Stimulated activated CD8-positive, alpha-beta memory T cell treated with anti-CD3 and anti-CD28 coated beads, Interleukin-4, amount 100 ng/mL, for 4 hours (primary cell): ENCODE data around the gene FOSL2.

Source experiments
- DNase-seq, 2 donors: peaks; one replicate each; pipeline ENCODE4 v3.0.0-alpha.2; 2020; ENCODE audit warnings: low read depth in 2 of 2, low spot score in 1 of 2

FOSL2 gene

GRCh38 chr2:28447943-28448792 is 55.5 kb downstream of the FOSL2 start:
- DNase-seq, result no peak

DNA sequence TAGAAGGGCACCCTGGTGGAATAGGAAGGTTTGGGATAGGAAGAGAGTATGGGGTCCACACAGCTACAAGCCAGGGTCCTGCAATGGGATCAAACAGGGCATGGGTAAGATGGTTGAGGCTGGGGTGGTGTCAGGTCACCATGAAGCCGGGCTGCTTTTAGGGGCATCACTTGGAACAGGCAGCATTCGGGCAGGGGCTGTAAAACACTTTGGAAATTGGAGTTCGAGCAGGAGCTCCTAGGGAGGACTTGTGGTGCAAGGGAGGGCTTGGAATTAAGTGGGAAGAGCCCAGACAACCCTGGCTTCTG is 56.1 kb downstream of the FOSL2 start:
- no peak for DNase-seq

DNA sequence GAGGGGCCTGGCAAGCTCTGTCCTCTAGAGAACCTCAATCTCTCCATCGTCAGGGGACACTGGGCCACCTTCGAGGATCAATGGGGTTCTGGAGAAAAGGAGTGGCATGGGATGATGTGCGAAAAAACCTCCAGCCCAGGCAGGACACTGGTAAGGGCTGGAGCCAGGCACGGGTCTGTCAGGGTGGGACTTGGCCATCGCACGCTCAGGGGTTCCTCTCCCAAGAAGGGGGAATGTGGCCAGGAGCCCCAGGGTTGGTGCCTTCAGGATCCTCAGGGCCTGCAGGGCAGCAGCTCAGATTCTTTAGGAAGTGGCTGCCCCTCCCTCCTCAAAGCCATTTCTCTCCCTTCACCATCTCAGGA is 56.4 kb downstream of the FOSL2 start:
- no peak for DNase-seq

DNA sequence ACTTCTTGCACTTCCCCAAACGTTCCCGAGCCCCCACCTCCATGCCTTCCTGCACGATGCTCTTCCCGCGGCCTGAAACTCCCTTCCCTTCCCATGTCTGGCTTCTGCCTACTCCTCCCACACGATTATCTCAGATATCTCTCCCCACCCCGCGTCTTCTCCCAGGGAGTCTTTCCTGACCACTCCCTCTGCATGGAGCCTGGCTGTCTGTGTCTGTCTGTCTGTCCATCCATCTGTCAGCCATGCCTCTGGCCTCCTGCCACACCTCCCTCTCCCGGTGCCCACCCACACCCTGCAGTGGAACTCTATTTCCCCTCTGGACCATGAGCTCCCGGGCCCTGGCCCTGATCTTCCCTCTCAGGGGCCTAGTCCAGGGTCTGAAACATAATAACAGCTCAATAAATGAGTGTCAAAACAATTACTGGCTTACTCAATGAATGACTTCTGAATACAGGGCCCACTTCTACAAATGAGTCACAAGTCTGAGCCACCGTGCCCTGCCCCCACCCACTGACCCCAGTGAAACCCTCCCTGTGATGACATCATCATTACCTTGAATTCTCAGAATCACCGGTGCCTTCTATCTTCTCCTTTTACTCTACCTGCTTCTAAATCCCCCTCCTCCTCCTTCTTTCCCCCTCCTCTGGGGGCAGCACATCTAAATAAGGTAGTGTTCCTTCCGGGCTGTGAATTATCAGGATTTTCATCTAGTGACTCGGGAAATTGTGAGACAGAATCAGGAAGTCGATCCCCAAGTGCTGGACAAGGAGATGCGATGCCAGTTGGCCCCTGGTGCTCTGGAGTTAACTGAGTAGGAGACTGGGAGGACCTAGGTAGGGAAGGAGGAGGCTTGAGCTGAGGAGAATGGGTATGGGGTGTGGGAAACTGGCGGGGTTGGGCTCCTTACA is 57.1 kb downstream of the FOSL2 start:
- DNase-seq, result peak; percentile 47 to 70

- DNase-seq, result no peak
These were observed 58.4 kb downstream of the FOSL2 start for GRCh38 chr2:28450901-28451565.

- DNase-seq, result no peak
These were observed 59.3 kb downstream of the FOSL2 start for GRCh38 chr2:28451793-28452533.

DNA sequence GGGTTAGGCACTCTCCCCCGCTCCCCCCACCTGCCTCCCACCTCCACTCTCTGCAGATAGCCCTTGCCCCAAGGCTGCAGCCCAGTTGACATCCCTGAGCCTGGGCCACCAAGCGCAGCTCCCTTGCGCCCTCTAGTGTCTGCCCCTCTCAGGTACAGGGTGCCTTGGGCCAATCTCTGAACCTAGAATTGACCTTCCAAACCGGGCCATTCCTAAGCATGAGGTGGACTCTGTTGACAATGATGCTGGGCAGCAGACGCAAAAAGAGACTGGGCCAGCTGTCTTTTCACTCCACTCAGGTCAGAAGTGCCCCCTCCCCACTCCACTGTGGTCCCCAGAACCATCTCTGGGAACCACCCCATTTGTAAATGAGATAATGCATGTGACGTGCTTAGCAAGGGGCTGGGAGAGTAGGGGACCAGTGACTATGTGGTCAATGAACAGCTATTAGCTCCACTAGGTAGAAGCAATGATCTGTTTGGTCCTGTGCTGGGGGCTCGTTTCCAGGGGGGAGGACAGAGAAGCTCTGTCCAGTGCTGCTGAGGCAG is 60.0 kb downstream of the FOSL2 start:
- DNase-seq, result peak; percentile 50 to 78

- no peak for DNase-seq
These were observed 60.7 kb downstream of the FOSL2 start for GRCh38 chr2:28453396-28453795.

- DNase-seq, result no peak
These were observed 61.6 kb downstream of the FOSL2 start for GRCh38 chr2:28454016-28454930.

GRCh38 chr2:28457237-28457636 is 64.6 kb downstream of the FOSL2 start:
- no peak for DNase-seq

GRCh38 chr2:28461056-28461455 is 68.4 kb downstream of the FOSL2 start:
- no peak for DNase-seq

DNA sequence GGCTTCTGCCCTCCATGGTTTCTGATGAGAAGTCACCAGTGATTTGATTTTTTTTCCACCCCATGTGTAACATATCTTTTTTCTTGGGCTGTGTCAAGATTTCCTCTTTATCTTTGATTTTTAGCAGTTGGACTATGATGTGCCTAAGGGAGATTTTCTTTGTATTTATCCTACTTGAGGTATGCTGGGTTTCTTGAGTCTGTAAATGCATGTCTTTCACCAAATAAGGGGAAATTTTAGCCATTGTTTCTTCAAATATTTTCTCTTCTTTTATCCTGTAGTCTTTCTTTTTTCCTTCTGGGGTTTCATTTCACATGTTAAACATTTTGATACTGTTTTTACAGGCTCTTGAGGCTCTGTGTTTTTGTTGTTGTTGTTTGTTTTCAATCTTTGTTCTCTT is 69.5 kb downstream of the FOSL2 start:
- no peak for DNase-seq

- DNase-seq, result no peak
These were observed 70.7 kb downstream of the FOSL2 start for GRCh38 chr2:28463211-28463816.

DNA sequence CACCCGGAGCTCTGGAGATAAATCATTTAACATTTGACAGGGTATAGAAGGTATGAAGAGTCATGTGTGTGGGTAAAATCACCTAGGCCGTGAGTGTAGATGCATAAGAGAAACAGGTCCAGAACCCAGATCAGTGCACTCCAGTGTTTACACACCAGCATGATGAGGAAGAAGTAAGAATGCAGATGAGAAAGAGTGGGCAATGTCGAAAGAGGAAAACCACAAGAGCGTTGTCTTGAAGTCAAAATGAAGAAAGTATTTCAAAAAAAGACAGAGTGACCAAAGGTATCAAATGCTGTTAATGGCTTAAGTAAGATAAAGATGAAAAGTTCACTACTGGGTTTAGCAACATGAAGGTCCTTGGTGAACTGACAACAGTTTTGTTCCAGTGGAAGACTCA is 71.2 kb downstream of the FOSL2 start:
- no peak for DNase-seq

GRCh38 chr2:28465148-28465885 is 72.7 kb downstream of the FOSL2 start:
- DNase-seq, result no peak
